GM12892 (cell line): ENCODE measurements around the gene ADM2.

Source experiments
- POLR2A ChIP-seq: IDR thresholded peaks from 2 replicates; pipeline ENCODE4 v1.6.1; 2011; ENCODE audit warnings: low read depth, low read length, control low read depth
- TAF1 ChIP-seq: IDR thresholded peaks from 2 replicates; pipeline ENCODE4 v1.6.1; 2011; ENCODE audit warnings: low read depth, mild to moderate bottlenecking, control low read depth, low read length, borderline replicate concordance

DNA sequence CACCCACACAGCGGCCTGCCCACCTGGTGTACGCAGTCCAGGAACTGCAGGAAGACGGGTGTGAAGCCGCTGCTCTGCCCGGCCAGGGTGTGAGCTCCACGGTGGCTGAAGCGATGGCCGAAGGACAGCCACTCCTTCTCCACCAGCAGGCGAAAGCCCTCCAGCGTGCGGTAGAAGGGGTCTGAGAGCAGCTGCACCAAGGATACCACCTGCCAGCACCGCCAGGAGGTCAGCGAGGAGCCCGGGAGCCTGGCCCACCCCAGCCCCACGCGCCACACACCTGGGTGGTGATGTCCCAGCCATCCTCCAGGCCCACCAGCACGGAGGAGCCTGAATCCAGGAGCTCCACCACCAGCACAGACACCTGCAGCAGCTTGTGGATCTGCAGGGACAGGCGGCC is 26.1 kb upstream of the ADM2 start:
- TF ChIP-seq POLR2A (no peak), TAF1 (no peak)
